Mesenchymal stem cell (in vitro differentiated cells and primary cell): ENCODE results near the gene TAF10.
A peak's percentile ranks its signal among the peaks of the same experiment; 100 is the strongest.

ENCODE experiments used
- DNase-seq: peaks from one replicate; pipeline ENCODE4 v3.0.0-alpha.2; 2013
- H2AFZ ChIP-seq: one replicate; pipeline ENCODE4 v1.6.1; 2013; ENCODE audit warnings: low read depth, mild to moderate bottlenecking, control low read depth, inconsistent platforms, low read length, moderate library complexity
- H2AK5ac ChIP-seq: 2 replicates; pipeline ENCODE4 v1.6.1; 2013; ENCODE audit warnings: low read length, moderate library complexity, mild to moderate bottlenecking, inconsistent platforms; ENCODE audit not compliant: severe bottlenecking
- H2BK120ac ChIP-seq: one replicate; pipeline ENCODE4 v1.6.1; 2013; ENCODE audit warnings: low read depth, mild to moderate bottlenecking, inconsistent platforms, low read length, moderate library complexity
- H2BK12ac ChIP-seq, 2 experiments: one replicate each; pipeline ENCODE4 v1.6.1; 2013; ENCODE audit warnings: inconsistent platforms in 2 of 2, low read length in 2 of 2, mild to moderate bottlenecking in 2 of 2, moderate library complexity in 2 of 2, control low read depth in 1 of 2
- H2BK15ac ChIP-seq: one replicate; pipeline ENCODE4 v1.6.1; 2013; ENCODE audit warnings: mild to moderate bottlenecking, low read depth, inconsistent platforms; ENCODE audit not compliant: poor library complexity, severe bottlenecking
- H2BK5ac ChIP-seq: 2 replicates; pipeline ENCODE4 v1.6.1; 2013; ENCODE audit warnings: low read depth, mild to moderate bottlenecking, low read length, control low read depth, inconsistent platforms; ENCODE audit not compliant: poor library complexity, severe bottlenecking
- H3K14ac ChIP-seq, 2 experiments: one replicate each; pipeline ENCODE4 v1.6.1; 2013; ENCODE audit warnings: inconsistent platforms in 2 of 2, low read length in 2 of 2, control low read depth in 1 of 2, mild to moderate bottlenecking in 1 of 2, moderate library complexity in 1 of 2
- H3K18ac ChIP-seq, 2 experiments: one replicate each; pipeline ENCODE4 v1.6.1; 2013; ENCODE audit warnings: inconsistent platforms in 2 of 2, low read length in 2 of 2, control low read depth in 1 of 2, low read depth in 1 of 2, mild to moderate bottlenecking in 1 of 2
- H3K23ac ChIP-seq, 2 experiments: one replicate each; pipeline ENCODE4 v1.6.1; 2013; ENCODE audit warnings: inconsistent platforms in 2 of 2, low read length in 2 of 2, mild to moderate bottlenecking in 2 of 2, moderate library complexity in 2 of 2, control low read depth in 1 of 2
- H3K27ac ChIP-seq: 2 replicates; pipeline ENCODE4 v1.5.1; 2013; ENCODE audit warnings: mild to moderate bottlenecking, moderate library complexity, low read length, control low read depth, inconsistent platforms; ENCODE audit not compliant: poor library complexity, severe bottlenecking
- H3K27me3 ChIP-seq, 2 experiments: 2 replicates each; pipeline versions ENCODE4 v1.6.1 to v1.7.0; 2013; ENCODE audit warnings: low read length in 2 of 2, mild to moderate bottlenecking in 2 of 2, moderate library complexity in 2 of 2, control low read depth in 1 of 2, inconsistent platforms in 1 of 2; ENCODE audit not compliant: control insufficient read depth in 1 of 2, insufficient read depth in 1 of 2
- H3K36me3 ChIP-seq, 2 experiments: 2 replicates each; pipeline versions ENCODE4 v1.6.1 to v1.7.0; 2013; ENCODE audit warnings: low read length in 2 of 2, control low read depth in 1 of 2, inconsistent platforms in 1 of 2, low read depth in 1 of 2, mild to moderate bottlenecking in 1 of 2; ENCODE audit not compliant: insufficient read depth in 2 of 2, control insufficient read depth in 1 of 2
- H3K4ac ChIP-seq, 2 experiments: one replicate each; pipeline ENCODE4 v1.6.1; 2013; ENCODE audit warnings: inconsistent platforms in 2 of 2, low read length in 2 of 2, mild to moderate bottlenecking in 2 of 2, moderate library complexity in 2 of 2, control low read depth in 1 of 2, low read depth in 1 of 2
- H3K4me1 ChIP-seq: 2 replicates; pipeline ENCODE4 v1.6.1; 2013; ENCODE audit warnings: low read depth, low read length, control low read depth; ENCODE audit not compliant: control insufficient read depth, insufficient read depth
- H3K4me2 ChIP-seq: 2 replicates; pipeline ENCODE4 v1.6.1; 2013; ENCODE audit warnings: low read length, mild to moderate bottlenecking, inconsistent platforms; ENCODE audit not compliant: poor library complexity, severe bottlenecking
- H3K4me3 ChIP-seq, 2 experiments: 2 replicates each; pipeline versions ENCODE4 v1.5.1 to v1.7.0; 2013; ENCODE audit warnings: low read length in 2 of 2, mild to moderate bottlenecking in 2 of 2, control low read depth in 1 of 2, low read depth in 1 of 2; ENCODE audit not compliant: insufficient read depth in 1 of 2
- H3K79me1 ChIP-seq: replicated peaks from 2 replicates; pipeline ENCODE4 v1.6.1; 2013; ENCODE audit warnings: mild to moderate bottlenecking, control low read depth, low read length, inconsistent platforms; ENCODE audit not compliant: poor library complexity, severe bottlenecking
- H3K9ac ChIP-seq: 2 replicates; pipeline ENCODE4 v1.7.0; 2013; ENCODE audit warnings: mild to moderate bottlenecking, low read length, moderate library complexity
- H3K9me3 ChIP-seq: 2 replicates; pipeline ENCODE4 v1.7.0; 2013; ENCODE audit warnings: mild to moderate bottlenecking, low read length; ENCODE audit not compliant: control insufficient read depth
- H4K8ac ChIP-seq: one replicate; pipeline ENCODE4 v1.6.1; 2013; ENCODE audit warnings: inconsistent platforms, mild to moderate bottlenecking, low read length, moderate library complexity
- H4K91ac ChIP-seq: one replicate; pipeline ENCODE4 v1.6.1; 2013; ENCODE audit warnings: mild to moderate bottlenecking, low read length, inconsistent platforms
- WGBS: methylation state at CpG from one replicate; pipeline ENCODE4 v1.1.7; 2013; ENCODE audit warnings: mixed read lengths; 5-methylcytosine and 5-hydroxymethylcytosine counted together

Gene TAF10

GRCh38 chr11:6654281-6655019 lies 42.4 kb upstream of the TAF10 start:
- peak overlapping the region in 1 of 2 experiments; percentile 81 for H2BK12ac ChIP-seq
- peak overlapping the region; percentile 10 for H3K4me2 ChIP-seq
- H3K4me3 ChIP-seq: peak overlapping the region in 1 of 2 experiments; percentile 60
- peak overlapping the region in 1 of 2 experiments; percentile 87 for H3K14ac ChIP-seq
- peak overlapping the region in 1 of 2 experiments; percentile 99 for H3K4ac ChIP-seq
- H3K9ac ChIP-seq: peak overlapping the region; percentile 28
- WGBS: 52% methylated on average over 9 of the region's 9 CpGs
- peaks cover 7% of the 10 kb centered on the region for H3K4me1 ChIP-seq
- no peaks in the 10 kb centered on the region for H3K36me3 ChIP-seq
- no peak overlapping the region for H3K27ac ChIP-seq
- no peaks in the 10 kb centered on the region for H3K79me1 ChIP-seq
- peak overlapping the region; percentile 60 for H2BK15ac ChIP-seq
- DNase-seq: no peak
- H2BK5ac ChIP-seq: no peak overlapping the region
- H3K9me3 ChIP-seq: no peaks in the 10 kb centered on the region
- peak overlapping the region; percentile 93 for H4K91ac ChIP-seq
- no peak overlapping the region for H2AK5ac ChIP-seq
- peak overlapping the region; percentile 77 to 79 for H3K18ac ChIP-seq
- H2BK120ac ChIP-seq: peak overlapping the region; percentile 87
- H2AFZ ChIP-seq: no peak overlapping the region
- peak overlapping the region in 1 of 2 experiments; percentile 83 for H3K23ac ChIP-seq
- peak overlapping the region; percentile 78 for H4K8ac ChIP-seq
- H3K27me3 ChIP-seq: peaks cover 64 to 71% of the 10 kb centered on the region in 2 experiments

GRCh38 chr11:6653656-6654055 lies 41.6 kb upstream of the TAF10 start:
- no peak overlapping the region for H4K91ac ChIP-seq
- H3K36me3 ChIP-seq: no peaks in the 10 kb centered on the region
- no peak overlapping the region for H2BK12ac ChIP-seq

GRCh38 chr11:6653097-6653496 lies 41.1 kb upstream of the TAF10 start:
- no peaks in the 10 kb centered on the region for H3K79me1 ChIP-seq
- H3K14ac ChIP-seq: no peak overlapping the region

More at GRCh38 chr11:6653656-6654055, 41.6 kb upstream of the TAF10 start:
- no peak overlapping the region for H3K4me2 ChIP-seq
- no peak overlapping the region for H3K18ac ChIP-seq
- H3K4me1 ChIP-seq: peaks cover 7% of the 10 kb centered on the region
- H3K14ac ChIP-seq: no peak overlapping the region
- no peak overlapping the region for H2BK15ac ChIP-seq
- peaks cover 64 to 76% of the 10 kb centered on the region in 2 experiments for H3K27me3 ChIP-seq
- 95% methylated on average over 2 of the region's 2 CpGs for WGBS
- H3K27ac ChIP-seq: no peak overlapping the region
- no peak overlapping the region for H2AFZ ChIP-seq
- H3K79me1 ChIP-seq: no peaks in the 10 kb centered on the region
- DNase-seq: no peak
- no peak overlapping the region for H2AK5ac ChIP-seq
- H3K9ac ChIP-seq: no peak overlapping the region
- no peak overlapping the region for H2BK120ac ChIP-seq
- H4K8ac ChIP-seq: no peak overlapping the region
- H3K4me3 ChIP-seq: no peak overlapping the region
- H3K23ac ChIP-seq: no peak overlapping the region
- H3K9me3 ChIP-seq: no peaks in the 10 kb centered on the region
- H2BK5ac ChIP-seq: no peak overlapping the region
- no peak overlapping the region for H3K4ac ChIP-seq

GRCh38 chr11:6652182-6652581 lies 40.2 kb upstream of the TAF10 start:
- H3K9me3 ChIP-seq: no peaks in the 10 kb centered on the region
- H2BK12ac ChIP-seq: no peak overlapping the region
- no peak overlapping the region for H3K9ac ChIP-seq
- H2AFZ ChIP-seq: no peak overlapping the region
- no peak overlapping the region for H2BK120ac ChIP-seq
- no peak overlapping the region for H4K8ac ChIP-seq
- no peak overlapping the region for H2BK15ac ChIP-seq
- no peak overlapping the region for H3K27ac ChIP-seq
- H3K79me1 ChIP-seq: no peaks in the 10 kb centered on the region
- no peak for DNase-seq
- H3K14ac ChIP-seq: no peak overlapping the region
- no peak overlapping the region for H3K18ac ChIP-seq
- H3K4me2 ChIP-seq: no peak overlapping the region
- WGBS: 69% methylated on average over 3 of the region's 3 CpGs
- no peak overlapping the region for H2BK5ac ChIP-seq
- peaks cover 62 to 73% of the 10 kb centered on the region in 2 experiments for H3K27me3 ChIP-seq
- H3K23ac ChIP-seq: no peak overlapping the region
- no peak overlapping the region for H4K91ac ChIP-seq
- no peak overlapping the region for H2AK5ac ChIP-seq
- no peak overlapping the region for H3K4ac ChIP-seq
- H3K4me1 ChIP-seq: peaks cover 8% of the 10 kb centered on the region
- H3K4me3 ChIP-seq: no peak overlapping the region
- H3K36me3 ChIP-seq: no peaks in the 10 kb centered on the region

More at GRCh38 chr11:6653097-6653496, 41.1 kb upstream of the TAF10 start:
- Histone ChIP-seq H3K18ac (no peak overlapping the region), H3K23ac (no peak overlapping the region), H3K36me3 (no peaks in the 10 kb centered on the region), H4K91ac (no peak overlapping the region), H4K8ac (no peak overlapping the region), H3K4me1 (peaks cover 7% of the 10 kb centered on the region), H3K4me3 (no peak overlapping the region), H2BK12ac (no peak overlapping the region), H3K4me2 (no peak overlapping the region), H2AFZ (no peak overlapping the region), H2AK5ac (no peak overlapping the region), H3K27ac (no peak overlapping the region), H3K27me3 (peaks cover 62 to 73% of the 10 kb centered on the region in 2 experiments), H2BK5ac (no peak overlapping the region), H3K4ac (no peak overlapping the region), H3K9ac (no peak overlapping the region), H2BK120ac (no peak overlapping the region), H3K9me3 (no peaks in the 10 kb centered on the region), H2BK15ac (no peak overlapping the region)
- DNase-seq: no peak
- 97% methylated on average over 1 of the region's 1 CpG for WGBS
